ENCODE data around the gene MOB3C.

MOB3C gene

DNA sequence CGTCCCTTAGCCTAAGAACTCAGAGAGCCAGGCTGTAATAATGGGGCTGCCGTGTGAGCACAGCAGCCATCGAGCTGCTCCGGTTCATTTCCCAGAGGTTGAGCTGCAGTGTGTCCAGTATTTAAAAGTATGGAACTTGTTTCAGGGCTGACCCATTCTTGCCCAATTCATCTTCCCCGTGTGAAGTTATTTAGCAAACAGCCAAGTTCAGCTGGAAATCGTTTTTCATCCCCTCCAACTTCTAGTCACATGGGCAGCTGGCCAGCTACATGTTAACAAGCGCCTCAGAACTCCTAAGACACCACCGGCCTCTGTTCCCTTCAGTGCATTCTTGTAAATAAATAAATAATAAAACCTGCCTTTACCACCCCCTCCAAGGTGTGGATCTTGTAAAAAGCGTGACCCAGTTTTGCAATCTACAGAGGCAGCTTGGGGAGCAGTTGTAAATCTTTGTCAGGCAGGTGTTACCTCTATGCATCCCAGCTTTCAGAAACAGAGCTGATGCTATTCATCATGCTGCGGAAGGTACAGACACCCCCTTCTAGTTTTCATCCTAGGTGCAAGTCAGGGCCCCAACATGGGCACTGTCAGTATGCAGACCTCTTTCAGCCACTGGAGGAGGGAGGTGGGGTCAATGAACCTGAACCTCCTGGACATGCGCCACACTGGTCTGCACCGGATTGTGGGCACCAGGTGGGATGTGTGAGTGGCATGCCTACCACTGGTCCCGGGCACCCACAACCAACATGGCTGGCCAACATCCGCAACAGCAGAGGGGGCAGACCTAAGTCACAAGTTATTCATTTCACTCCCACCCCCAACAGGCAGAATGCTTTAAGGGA is 46.5 kb downstream of the MOB3C start:
- no peak for DNase-seq

DNA sequence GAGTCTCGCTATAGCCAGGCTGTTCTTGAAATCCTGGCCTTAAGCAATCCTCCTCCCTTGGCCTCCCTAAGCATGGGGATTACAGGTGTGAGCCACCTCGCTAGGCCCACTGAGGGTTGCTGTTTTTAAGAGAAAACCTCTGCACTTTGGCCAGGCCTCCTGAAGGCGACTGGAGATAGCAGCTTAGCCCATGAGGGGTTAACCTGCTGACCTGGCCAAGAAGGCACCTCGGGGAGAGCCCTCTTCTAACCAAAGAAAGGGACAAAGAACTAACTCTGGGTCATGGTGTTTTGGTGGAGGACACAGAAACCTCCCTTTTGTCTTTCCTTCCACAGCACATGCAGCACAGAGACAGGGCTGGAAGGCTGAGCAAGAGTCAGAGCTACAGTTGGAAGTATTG is 47.5 kb downstream of the MOB3C start:
- no peak for DNase-seq

DNA sequence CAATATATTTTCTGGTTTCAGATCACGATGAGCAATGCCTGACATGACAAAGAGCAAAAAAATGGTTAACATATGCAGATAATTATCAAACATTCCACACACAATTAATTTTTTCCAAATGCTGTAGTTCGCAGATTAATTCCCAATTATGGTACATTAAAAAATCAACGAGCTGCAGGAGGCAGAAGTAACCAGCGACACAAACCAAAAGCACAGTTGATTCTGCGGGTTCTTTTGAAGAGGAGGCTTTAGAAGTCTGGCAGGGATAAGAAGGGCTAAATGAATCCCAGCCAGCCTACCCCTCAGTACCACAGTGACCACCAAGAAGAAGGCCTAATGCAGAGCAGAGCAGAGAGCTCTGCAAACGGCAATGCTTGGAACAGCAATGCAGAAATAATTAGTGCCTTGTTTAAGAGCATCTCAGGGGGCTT is 48.1 kb downstream of the MOB3C start:
- no peak for DNase-seq

DNA sequence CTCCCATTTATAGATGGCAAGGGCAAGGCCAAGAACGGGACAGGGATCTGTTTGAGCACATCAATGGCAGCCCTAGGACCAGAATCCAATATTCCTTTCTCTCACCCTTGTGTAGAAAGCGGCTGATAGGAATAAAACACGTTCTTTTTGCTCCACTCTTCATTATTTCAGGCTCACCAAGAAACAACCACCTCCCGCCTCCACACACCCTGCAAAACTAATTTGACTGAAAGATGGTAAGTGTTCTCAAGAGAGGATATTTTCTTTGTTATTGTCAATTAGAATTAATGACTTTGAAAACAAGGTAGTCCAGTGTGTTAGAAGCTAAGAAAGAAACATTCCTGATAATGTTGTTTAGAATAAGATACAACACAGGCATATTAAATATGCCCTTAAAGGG is 53.3 kb downstream of the MOB3C start:
- DNase-seq, result no peak

DNA sequence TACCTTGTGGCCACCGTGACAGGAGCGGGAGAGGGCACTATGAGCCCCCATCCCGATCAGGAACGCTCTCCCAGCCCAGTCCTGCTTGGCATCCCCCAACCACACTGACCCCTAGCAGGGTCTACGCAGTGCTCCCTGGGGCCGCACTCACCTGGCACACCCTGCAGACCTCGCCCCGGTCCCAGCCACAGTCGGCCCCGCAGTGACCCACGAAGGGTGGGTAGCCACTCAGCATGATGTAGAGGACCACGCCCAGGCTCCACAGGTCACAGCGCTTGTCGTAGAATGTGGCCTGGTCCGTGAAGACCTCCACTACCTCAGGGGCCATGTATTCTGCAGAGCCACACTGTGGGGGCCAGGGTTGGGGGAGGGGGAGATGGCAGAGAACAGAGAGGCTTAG is 54.1 kb downstream of the MOB3C start:
- no peak for DNase-seq

DNA sequence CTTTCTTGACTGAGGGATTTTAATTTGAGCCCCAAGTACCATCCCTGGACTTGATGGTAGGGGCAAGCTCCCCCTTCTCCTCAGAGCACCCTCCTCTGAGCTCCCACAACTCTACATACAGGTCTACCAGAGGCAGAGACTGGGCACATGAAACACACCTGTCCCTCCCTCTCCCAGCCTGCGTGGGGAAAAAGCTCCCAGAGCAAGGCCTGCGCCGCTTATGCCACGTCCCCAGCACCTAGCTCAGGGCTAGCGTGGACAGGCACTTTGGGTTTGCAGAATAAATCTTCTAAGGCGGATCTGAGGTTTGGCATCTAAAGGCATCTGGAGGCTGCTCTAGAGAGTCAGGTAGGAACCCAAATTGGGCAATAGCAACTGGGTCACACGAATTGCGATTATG is 57.6 kb downstream of the MOB3C start:
- no peak for DNase-seq

DNA sequence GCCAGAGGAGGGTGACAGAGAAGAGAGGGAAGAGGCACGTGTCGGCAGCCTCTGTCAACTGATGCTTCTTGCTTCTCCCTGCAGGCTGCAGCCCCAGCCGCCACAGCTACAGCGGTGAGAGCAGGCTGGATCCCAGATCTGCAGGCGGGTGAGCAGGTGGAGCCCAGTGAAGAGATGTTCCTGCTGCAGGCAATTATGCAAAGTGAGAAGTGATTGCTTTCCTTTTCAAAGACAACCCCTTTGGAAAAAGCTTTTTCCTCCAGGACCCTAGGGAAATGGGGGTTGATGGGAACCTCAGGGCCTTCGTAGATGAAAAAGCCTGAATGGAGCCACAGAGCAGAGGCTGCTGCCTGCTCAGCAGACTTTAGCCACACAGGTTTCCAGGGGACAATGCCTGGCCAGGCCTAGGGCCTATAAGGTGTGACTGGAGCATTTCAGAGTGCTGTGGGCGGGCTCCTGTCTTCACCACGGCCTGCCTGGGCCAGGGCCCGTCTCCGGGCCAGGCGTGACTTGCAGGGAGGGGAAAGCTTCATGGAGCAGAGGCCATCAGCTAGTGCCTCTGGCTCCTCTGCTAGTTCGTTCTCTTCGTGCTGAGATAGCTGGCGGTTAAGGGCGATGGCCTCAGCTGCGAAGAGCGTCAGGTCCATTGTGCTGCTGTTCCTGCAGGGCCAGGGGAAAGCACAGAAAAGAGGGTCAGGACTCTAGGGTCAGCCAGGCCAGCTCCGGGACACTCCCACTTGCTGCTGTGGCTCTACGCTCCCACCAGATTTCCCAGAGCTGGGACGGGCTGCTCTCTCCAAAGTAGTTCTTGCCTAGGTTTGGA is 58.3 kb downstream of the MOB3C start:
- no peak for DNase-seq

Measured in amniotic stem cell (primary cell).